WTC11 (cell line): ENCODE results near the gene ADAD2. TPM values are rescaled to one million over a fixed set of nuclear protein-coding genes. Genes with fewer than 3 reads are reported as not detected.

Source experiments
- ATAC-seq: fragments of 200-7000 bp; cut with Tn5 transposase; 2 replicates; pipeline ENCODE4 v1.10.0; 2021; ENCODE audit warnings: mild to moderate bottlenecking, moderate library complexity
- CTCF ChIA-PET: fragments of 300-600 bp; sonication (Branson Sonifier 250); formaldehyde crosslinking; loops from one replicate; lab custom pipeline; 2021; ENCODE audit warnings: antibody characterized with exemption; lab: Charles Lee
- POLR2A ChIA-PET: fragments of 350-600 bp; sonication (Branson Sonifier 250); formaldehyde crosslinking; loops from one replicate; lab custom pipeline; 2021; ENCODE audit warnings: antibody characterized with exemption; lab: Charles Lee
- DNase-seq: peaks from one replicate; pipeline ENCODE4 v3.0.0; 2021; ENCODE audit warnings: low spot score
- H3K27ac Mint-ChIP-seq: 2 replicates; pipeline ENCODE4 v1.8.0; 2021; ENCODE audit warnings: mixed read lengths
- H3K27me3 Mint-ChIP-seq: 2 replicates; pipeline ENCODE4 v1.8.0; 2021; ENCODE audit warnings: low read depth, mild to moderate bottlenecking, moderate library complexity, mixed read lengths
- H3K36me3 Mint-ChIP-seq: 2 replicates; pipeline ENCODE4 v1.8.0; 2021; ENCODE audit warnings: mixed read lengths
- H3K4me1 Mint-ChIP-seq: 2 replicates; pipeline ENCODE4 v1.8.0; 2022; ENCODE audit warnings: mixed read lengths
- H3K4me3 Mint-ChIP-seq: 2 replicates; pipeline ENCODE4 v1.8.0; 2021; ENCODE audit warnings: mild to moderate bottlenecking, moderate library complexity, mixed read lengths
- H3K9me3 Mint-ChIP-seq: 2 replicates; pipeline ENCODE4 v1.8.0; 2021; ENCODE audit warnings: mixed read lengths
- CDX4 ChIP-seq: fragments of 250-450 bp; sonication (Bioruptor Pico); IDR thresholded peaks from 2 replicates; pipeline ENCODE4 v1.9.0; 2021; ENCODE audit warnings: moderate library complexity, mild to moderate bottlenecking, inconsistent platforms, borderline replicate concordance
- CREM ChIP-seq: sonication (generic); formaldehyde crosslinking; IDR thresholded peaks from 2 replicates; pipeline ENCODE4 v1.8.1; 2022; ENCODE audit warnings: mild to moderate bottlenecking, missing genetic modification reagents, moderate library complexity
- ESRRA ChIP-seq: sonication (generic); formaldehyde crosslinking; IDR thresholded peaks from 2 replicates; pipeline ENCODE4 v1.8.1; 2022; ENCODE audit warnings: mild to moderate bottlenecking, missing genetic modification reagents, borderline replicate concordance
- ETV6 ChIP-seq: sonication (generic); formaldehyde crosslinking; IDR thresholded peaks from 2 replicates; pipeline ENCODE4 v1.8.1; 2022; ENCODE audit warnings: mild to moderate bottlenecking, missing genetic modification reagents
- FOXJ3 ChIP-seq: sonication (generic); formaldehyde crosslinking; IDR thresholded peaks from 2 replicates; pipeline ENCODE4 v1.9.0; 2021; ENCODE audit warnings: missing genetic modification reagents, mild to moderate bottlenecking, borderline replicate concordance
- FOXK1 ChIP-seq: sonication (generic); formaldehyde crosslinking; IDR thresholded peaks from 2 replicates; pipeline ENCODE4 v1.8.0; 2022; ENCODE audit warnings: mild to moderate bottlenecking, moderate library complexity, missing genetic modification reagents
- FOXP1 ChIP-seq: sonication (generic); formaldehyde crosslinking; IDR thresholded peaks from 2 replicates; pipeline ENCODE4 v1.8.0; 2022; ENCODE audit warnings: missing genetic modification reagents, mild to moderate bottlenecking, moderate library complexity, borderline replicate concordance
- HMGA2 ChIP-seq: fragments of 250-450 bp; sonication (Bioruptor Pico); IDR thresholded peaks from 2 replicates; pipeline ENCODE4 v1.4.0; 2021; ENCODE audit warnings: mild to moderate bottlenecking, moderate library complexity
- JAZF1 ChIP-seq: fragments of 250-450 bp; sonication (Bioruptor Pico); IDR thresholded peaks from 2 replicates; pipeline ENCODE4 v1.9.0; 2021; ENCODE audit warnings: moderate library complexity, mild to moderate bottlenecking, inconsistent platforms
- JUN ChIP-seq: sonication (generic); formaldehyde crosslinking; IDR thresholded peaks from 2 replicates; pipeline ENCODE4 v1.8.0; 2023; ENCODE audit warnings: mild to moderate bottlenecking, missing genetic modification reagents
- NFYB ChIP-seq: sonication (generic); formaldehyde crosslinking; conservative IDR thresholded peaks from 2 replicates; pipeline ENCODE4 v1.8.0; 2022; ENCODE audit warnings: low read depth, missing genetic modification reagents
- NR1H2 ChIP-seq: sonication (generic); formaldehyde crosslinking; IDR thresholded peaks from 2 replicates; pipeline ENCODE4 v1.9.0; 2021; ENCODE audit warnings: mild to moderate bottlenecking, moderate library complexity, missing genetic modification reagents
- NR2C2 ChIP-seq: sonication (generic); formaldehyde crosslinking; IDR thresholded peaks from 2 replicates; pipeline ENCODE4 v1.8.0; 2022; ENCODE audit warnings: mild to moderate bottlenecking, missing genetic modification reagents
- NR3C1 ChIP-seq: sonication (generic); formaldehyde crosslinking; conservative IDR thresholded peaks from 2 replicates; pipeline ENCODE4 v1.8.1; 2023; ENCODE audit warnings: low read depth, mild to moderate bottlenecking, missing genetic modification reagents
- OVOL2 ChIP-seq: fragments of 250-450 bp; sonication (Bioruptor Pico); IDR thresholded peaks from 2 replicates; pipeline ENCODE4 v1.9.0; 2021; ENCODE audit warnings: mild to moderate bottlenecking, borderline replicate concordance
- RORB ChIP-seq: fragments of 250-450 bp; sonication (Bioruptor Pico); IDR thresholded peaks from 2 replicates; pipeline ENCODE4 v1.9.0; 2021; ENCODE audit warnings: mild to moderate bottlenecking
- TEAD1 ChIP-seq: sonication (generic); formaldehyde crosslinking; IDR thresholded peaks from 2 replicates; pipeline ENCODE4 v1.8.0; 2022; ENCODE audit warnings: mild to moderate bottlenecking, missing genetic modification reagents
- USF1 ChIP-seq: sonication (generic); formaldehyde crosslinking; IDR thresholded peaks from 2 replicates; pipeline ENCODE4 v1.8.0; 2022; ENCODE audit warnings: mild to moderate bottlenecking, missing genetic modification reagents
- ZBTB43 ChIP-seq: sonication (generic); formaldehyde crosslinking; IDR thresholded peaks from 2 replicates; pipeline ENCODE4 v1.8.1; 2023; ENCODE audit warnings: mild to moderate bottlenecking, missing genetic modification reagents
- ZNF232 ChIP-seq: sonication (generic); formaldehyde crosslinking; IDR thresholded peaks from 2 replicates; pipeline ENCODE4 v1.8.0; 2022; ENCODE audit warnings: mild to moderate bottlenecking, missing genetic modification reagents
- ZNF263 ChIP-seq: sonication (generic); formaldehyde crosslinking; IDR thresholded peaks from 2 replicates; pipeline ENCODE4 v1.8.1; 2022; ENCODE audit warnings: low read depth, mild to moderate bottlenecking, moderate library complexity, missing genetic modification reagents
- ZNF396 ChIP-seq: fragments of 250-450 bp; sonication (Bioruptor Pico); IDR thresholded peaks from 2 replicates; pipeline ENCODE4 v1.8.0; 2021; ENCODE audit warnings: mild to moderate bottlenecking, moderate library complexity, borderline replicate concordance
- total RNA-seq: library from RNA; stranded (reverse); gene quantifications from 3 replicates; pipeline ENCODE4 v1.2.3, GENCODE V29; 2021

Gene ADAD2
- total RNA-seq, 1 experiment from 2014 or later, result 1.6 TPM

- TF ChIP-seq CDX4 (CRISPR knock-in tag) (no peak), JUN (CRISPR knock-in tag) (no peak), USF1 (CRISPR knock-in tag) (no peak), ZNF396 (no peak), ESRRA (no peak)
- ChIA-PET POLR2A (no interaction called here), CTCF (interaction anchor here (0.6 to 1.8 kb wide), 5 partner anchors 7 to 301 kb away, joined by 3 to 5 read pairs (median 4); partner anchors contain the start of gene ATP2C2)
- Mint-ChIP-seq H3K9me3 (no peaks in the 10 kb centered on the region), H3K27ac (no peak overlapping the region), H3K4me3 (no peak overlapping the region), H3K4me1 (peaks cover 9% of the 10 kb centered on the region; the same call in 1 of the 2 replicates), H3K36me3 (peaks cover 26% of the 10 kb centered on the region; the same call in 1 of the 2 replicates), H3K27me3 (no peaks in the 10 kb centered on the region)
- DNase-seq, result no peak
- ATAC-seq, result no peak
Measured at GRCh38 chr16:84182680-84183571, 8.0 kb upstream of the ADAD2 start.

- TF ChIP-seq FOXP1 (CRISPR knock-in tag) (no peak), NR2C2 (CRISPR knock-in tag) (no peak), TEAD1 (no peak), HMGA2 (CRISPR knock-in tag) (no peak), OVOL2 (no peak), RORB (CRISPR knock-in tag) (no peak), NR1H2 (CRISPR knock-in tag) (no peak), USF1 (CRISPR knock-in tag) (no peak), ZNF232 (CRISPR knock-in tag) (no peak), FOXK1 (CRISPR knock-in tag) (no peak)
- H3K27me3 Mint-ChIP-seq, result no peaks in the 10 kb centered on the region
- H3K4me1 Mint-ChIP-seq, result peaks cover 9% of the 10 kb centered on the region; the same call in 1 of the 2 replicates
- POLR2A ChIA-PET, result no interaction called here
- CTCF ChIA-PET, result interaction anchor here (1.0 to 1.8 kb wide), 6 partner anchors 8 to 300 kb away, joined by 3 to 11 read pairs (median 4); partner anchors contain the start of gene ATP2C2
- H3K4me3 Mint-ChIP-seq, result no peak overlapping the region
- DNase-seq (no peak), ATAC-seq (no peak)
- peaks cover 20% of the 10 kb centered on the region; the same call in 1 of the 2 replicates for H3K36me3 Mint-ChIP-seq
- no peak overlapping the region for H3K27ac Mint-ChIP-seq
- no peaks in the 10 kb centered on the region for H3K9me3 Mint-ChIP-seq
Measured at GRCh38 chr16:84183572-84183875, 7.4 kb upstream of the ADAD2 start.

GRCh38 chr16:84183911-84184591 is 6.9 kb upstream of the ADAD2 start:
- Mint-ChIP-seq H3K27me3 (no peaks in the 10 kb centered on the region; the same call in 1 of the 2 replicates), H3K4me3 (no peak overlapping the region)
- no peak for TF ChIP-seq NR3C1 (CRISPR knock-in tag)
- TF ChIP-seq, all 79 proteins: peak for 0
- H3K9me3 Mint-ChIP-seq, result no peaks in the 10 kb centered on the region
- H3K4me1 Mint-ChIP-seq, result peaks cover 9% of the 10 kb centered on the region; the same call in 1 of the 2 replicates
- ChIA-PET CTCF (interaction anchor here (0.6 to 1.8 kb wide), 7 partner anchors 8 to 300 kb away, joined by 3 to 11 read pairs (median 4); partner anchors contain the start of gene ATP2C2), POLR2A (no interaction called here)
- H3K36me3 Mint-ChIP-seq, result peaks cover 18% of the 10 kb centered on the region; the same call in 1 of the 2 replicates
- no peak for DNase-seq
- ATAC-seq, result no peak
- no peak overlapping the region for H3K27ac Mint-ChIP-seq

- ChIA-PET POLR2A (no interaction called here), CTCF (interaction anchor here (1.8 kb wide), 2 partner anchors 9 to 123 kb away, joined by 5 to 11 read pairs; no protein-coding TSS in a partner anchor)
- Mint-ChIP-seq H3K27ac (no peak overlapping the region), H3K27me3 (no peaks in the 10 kb centered on the region; the same call in none of the 2 replicates), H3K4me1 (peaks cover 9% of the 10 kb centered on the region; the same call in 1 of the 2 replicates), H3K4me3 (peak overlapping the region; percentile 91), H3K9me3 (no peaks in the 10 kb centered on the region), H3K36me3 (peaks cover 18% of the 10 kb centered on the region; the same call in 1 of the 2 replicates)
- no peak for DNase-seq
- no peak for ATAC-seq
- TF ChIP-seq JAZF1 (CRISPR knock-in tag), result no peak
- TF ChIP-seq ZBTB43 (CRISPR knock-in tag), result no peak
- no peak for TF ChIP-seq CREM (CRISPR knock-in tag)
- TF ChIP-seq ZNF263 (CRISPR knock-in tag), result no peak
- no peak for TF ChIP-seq FOXK1 (CRISPR knock-in tag)
- no peak for TF ChIP-seq ETV6
- TF ChIP-seq FOXJ3 (CRISPR knock-in tag), result no peak
- no peak for TF ChIP-seq ZNF396
- no peak for TF ChIP-seq NR1H2 (CRISPR knock-in tag)
- TF ChIP-seq NFYB (CRISPR knock-in tag), result no peak
Measured at GRCh38 chr16:84184775-84185174, 6.2 kb upstream of the ADAD2 start.
